Measurements from ENCODE around the gene RASGRF2.

RASGRF2 gene
- long read RNA-seq: 0 reads

DNA sequence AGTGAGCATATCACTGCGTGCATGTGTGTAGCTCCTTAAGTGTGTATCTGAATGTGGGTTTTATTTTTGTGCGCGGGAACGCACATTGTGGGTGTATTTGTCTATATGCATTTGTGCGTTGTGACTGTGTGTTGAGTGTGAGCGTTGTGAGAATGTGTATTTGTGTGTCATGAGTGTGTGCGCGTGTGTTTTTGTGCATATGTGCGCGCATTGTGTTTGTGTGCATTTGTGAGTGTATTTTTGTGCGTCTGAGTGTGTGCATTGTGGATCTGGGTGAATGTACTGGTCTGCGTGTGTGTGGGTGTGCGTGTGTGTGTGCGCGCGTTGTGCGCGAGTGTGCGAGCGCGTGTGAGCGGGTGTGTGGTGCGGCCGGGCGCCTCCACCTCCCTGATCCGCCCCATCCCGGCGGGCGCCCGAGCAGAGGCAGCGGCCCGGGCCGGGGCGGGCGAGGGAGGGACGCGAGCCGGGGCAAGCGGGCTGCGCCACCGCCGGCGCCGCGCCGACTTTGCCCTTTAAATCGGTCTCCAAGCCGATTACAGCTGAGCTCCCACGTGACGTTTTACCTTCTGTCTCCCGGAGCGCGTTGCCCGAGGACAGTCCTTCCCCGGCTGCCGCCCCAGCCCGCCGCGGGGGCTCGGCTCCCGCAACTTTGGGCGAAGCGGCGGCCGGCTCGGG is at the start of gene RASGRF2:
RASGRF2 (plus strand) TSS at position 596 of the 675 bp plus-strand sequence. CDS start 376 bp downstream, outside the sequence.
- H3K4me3 ChIP-seq (replicated peaks; ENCODE audit: insufficient read depth, low read length): no peak within 1 kb of the TSS
- H3K27me3 ChIP-seq (ENCODE audit: insufficient read depth, poor library complexity, severe bottlenecking): peaks cover 8% of the 10 kb centered on the region
- no peak within 1 kb of the TSS for H3K27ac ChIP-seq (replicated peaks)
- DNase-seq (ENCODE audit: low read depth in 1 of 2, low spot score in 1 of 2): no peak
- TF ChIP-seq, protein P1, sequence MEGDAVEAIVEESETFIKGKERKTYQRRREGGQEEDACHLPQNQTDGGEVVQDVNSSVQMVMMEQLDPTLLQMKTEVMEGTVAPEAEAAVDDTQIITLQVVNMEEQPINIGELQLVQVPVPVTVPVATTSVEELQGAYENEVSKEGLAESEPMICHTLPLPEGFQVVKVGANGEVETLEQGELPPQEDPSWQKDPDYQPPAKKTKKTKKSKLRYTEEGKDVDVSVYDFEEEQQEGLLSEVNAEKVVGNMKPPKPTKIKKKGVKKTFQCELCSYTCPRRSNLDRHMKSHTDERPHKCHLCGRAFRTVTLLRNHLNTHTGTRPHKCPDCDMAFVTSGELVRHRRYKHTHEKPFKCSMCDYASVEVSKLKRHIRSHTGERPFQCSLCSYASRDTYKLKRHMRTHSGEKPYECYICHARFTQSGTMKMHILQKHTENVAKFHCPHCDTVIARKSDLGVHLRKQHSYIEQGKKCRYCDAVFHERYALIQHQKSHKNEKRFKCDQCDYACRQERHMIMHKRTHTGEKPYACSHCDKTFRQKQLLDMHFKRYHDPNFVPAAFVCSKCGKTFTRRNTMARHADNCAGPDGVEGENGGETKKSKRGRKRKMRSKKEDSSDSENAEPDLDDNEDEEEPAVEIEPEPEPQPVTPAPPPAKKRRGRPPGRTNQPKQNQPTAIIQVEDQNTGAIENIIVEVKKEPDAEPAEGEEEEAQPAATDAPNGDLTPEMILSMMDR (IDR thresholded peaks at IDR 0.05; ENCODE audit: insufficient read depth, low read length): no peak
- TF ChIP-seq REST (IDR thresholded peaks at IDR 0.05; ENCODE audit: insufficient replicate concordance, low read depth): no peak
- TF ChIP-seq SPI1 (IDR thresholded peaks at IDR 0.05; ENCODE audit: borderline replicate concordance, low read depth): no peak
- TF ChIP-seq POLR2AphosphoS5 (IDR thresholded peaks at IDR 0.05; ENCODE audit: low read depth): no peak
- TF ChIP-seq GABPA (IDR thresholded peaks at IDR 0.05; ENCODE audit: low read depth): no peak

DNA sequence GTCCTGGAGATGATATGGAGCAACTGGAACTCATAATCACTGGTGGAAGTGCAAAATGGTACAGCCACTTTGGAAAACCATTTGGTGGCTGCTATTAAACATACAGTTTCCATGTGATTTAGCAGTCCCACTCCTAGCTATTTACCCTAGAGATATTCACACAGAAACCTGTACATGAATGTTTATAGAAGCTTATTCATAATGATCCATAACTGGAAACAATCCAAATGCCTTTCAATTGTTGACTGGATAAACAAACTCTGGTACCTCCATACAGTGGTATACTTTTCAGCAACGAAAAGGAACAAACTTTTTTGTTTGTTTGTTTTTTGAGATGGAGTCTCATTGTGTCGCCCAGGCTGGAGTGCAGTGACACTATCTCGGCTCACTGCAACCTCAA is 47.7 kb upstream of the RASGRF2 start:
- no peaks in the 10 kb centered on the region for H3K27me3 ChIP-seq (ENCODE audit: insufficient read depth, poor library complexity, severe bottlenecking)
- no peak for DNase-seq (ENCODE audit: low read depth in 1 of 2, low spot score in 1 of 2)
- H3K4me3 ChIP-seq (replicated peaks; ENCODE audit: insufficient read depth, low read length): no peak overlapping the region
- H3K27ac ChIP-seq (replicated peaks): no peak overlapping the region
- TF ChIP-seq REST (IDR thresholded peaks at IDR 0.05; ENCODE audit: insufficient replicate concordance, low read depth) (no peak), GABPA (IDR thresholded peaks at IDR 0.05; ENCODE audit: low read depth) (no peak), SPI1 (IDR thresholded peaks at IDR 0.05; ENCODE audit: borderline replicate concordance, low read depth) (no peak), POLR2AphosphoS5 (IDR thresholded peaks at IDR 0.05; ENCODE audit: low read depth) (no peak)
- TF ChIP-seq, protein P1 (IDR thresholded peaks at IDR 0.05; ENCODE audit: insufficient read depth, low read length): no peak

- DNase-seq (ENCODE audit: low read depth in 1 of 2, low spot score in 1 of 2): no peak
Measured at GRCh38 chr5:80915716-80916115, 44.4 kb upstream of the RASGRF2 start.

More at GRCh38 chr5:80915716-80916115, 44.4 kb upstream of the RASGRF2 start:
- TF ChIP-seq SPI1 (IDR thresholded peaks at IDR 0.05; ENCODE audit: borderline replicate concordance, low read depth) (no peak), REST (IDR thresholded peaks at IDR 0.05; ENCODE audit: insufficient replicate concordance, low read depth) (no peak), GABPA (IDR thresholded peaks at IDR 0.05; ENCODE audit: low read depth) (no peak), POLR2AphosphoS5 (IDR thresholded peaks at IDR 0.05; ENCODE audit: low read depth) (no peak)
- TF ChIP-seq, protein P1 (IDR thresholded peaks at IDR 0.05; ENCODE audit: insufficient read depth, low read length): no peak
- Histone ChIP-seq H3K4me3 (replicated peaks; ENCODE audit: insufficient read depth, low read length) (no peak overlapping the region), H3K27ac (replicated peaks) (no peak overlapping the region), H3K27me3 (ENCODE audit: insufficient read depth, poor library complexity, severe bottlenecking) (no peaks in the 10 kb centered on the region)
